OCI-LY1 (cell line): Measurements from ENCODE around the gene CPLX1.

Experiments used
- CTCF ChIP-seq: fragments of 200-600 bp; sonication (generic), shearing (Covaris generic); IDR thresholded peaks from 2 replicates; pipeline ENCODE4 v1.5.1; 2017; ENCODE audit warnings: mild to moderate bottlenecking, antibody characterized with exemption, low read length, moderate library complexity, mixed read lengths
- EZH2 ChIP-seq: fragments of 200-600 bp; sonication (generic), shearing (Covaris generic); IDR thresholded peaks from 2 replicates; pipeline ENCODE4 v1.8.0; 2017; ENCODE audit warnings: borderline replicate concordance, mixed run types, mild to moderate bottlenecking, antibody characterized with exemption, low read length, moderate library complexity, mixed read lengths

- TF ChIP-seq EZH2, result no peak
- no peak for TF ChIP-seq CTCF
Observed at GRCh38 chr4:749698-750666, 75.9 kb downstream of the CPLX1 start.
